ENCODE measurements around the gene NTN1. TPM values are rescaled to one million over a fixed set of nuclear protein-coding genes. Genes with fewer than 3 reads are reported as not detected.

The NTN1 gene
- total and polyA plus RNA-seq, 3 donors from 2014 or later: 4.8 to 8.8 (median 7.6) TPM

DNA sequence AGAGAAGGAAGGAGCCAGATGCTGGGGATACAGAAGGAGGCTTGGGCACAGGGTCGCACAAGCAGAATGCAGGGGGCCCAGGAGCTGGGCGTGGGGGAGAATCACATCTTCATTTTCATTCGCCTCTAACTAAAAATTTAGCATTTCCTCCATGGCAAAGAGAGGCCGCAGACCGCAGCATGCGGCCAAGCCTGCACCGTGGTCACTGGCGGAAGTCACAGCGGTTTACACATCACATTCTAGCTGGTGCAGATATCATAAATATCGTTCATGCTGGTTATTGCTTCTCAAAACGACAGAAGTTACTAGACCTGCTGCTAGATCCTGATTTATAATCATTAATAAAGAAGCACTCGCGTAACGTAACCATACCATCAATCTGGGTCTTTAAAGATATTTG, 162.0 kb downstream of the NTN1 start:
- 84 to 86% methylated on average over 11 to 14 of the region's 14 CpGs for WGBS, 2 donors
- H3K36me3 ChIP-seq (ENCODE audit: low read depth, missing control alignments): no peaks in the 10 kb centered on the region
- intact Hi-C loops (cut with DNase I; ENCODE audit: low total_unique reads): no loop called here
- no peak for TF ChIP-seq POLR2A (IDR thresholded peaks at IDR 0.05)
- TF ChIP-seq, protein P1, sequence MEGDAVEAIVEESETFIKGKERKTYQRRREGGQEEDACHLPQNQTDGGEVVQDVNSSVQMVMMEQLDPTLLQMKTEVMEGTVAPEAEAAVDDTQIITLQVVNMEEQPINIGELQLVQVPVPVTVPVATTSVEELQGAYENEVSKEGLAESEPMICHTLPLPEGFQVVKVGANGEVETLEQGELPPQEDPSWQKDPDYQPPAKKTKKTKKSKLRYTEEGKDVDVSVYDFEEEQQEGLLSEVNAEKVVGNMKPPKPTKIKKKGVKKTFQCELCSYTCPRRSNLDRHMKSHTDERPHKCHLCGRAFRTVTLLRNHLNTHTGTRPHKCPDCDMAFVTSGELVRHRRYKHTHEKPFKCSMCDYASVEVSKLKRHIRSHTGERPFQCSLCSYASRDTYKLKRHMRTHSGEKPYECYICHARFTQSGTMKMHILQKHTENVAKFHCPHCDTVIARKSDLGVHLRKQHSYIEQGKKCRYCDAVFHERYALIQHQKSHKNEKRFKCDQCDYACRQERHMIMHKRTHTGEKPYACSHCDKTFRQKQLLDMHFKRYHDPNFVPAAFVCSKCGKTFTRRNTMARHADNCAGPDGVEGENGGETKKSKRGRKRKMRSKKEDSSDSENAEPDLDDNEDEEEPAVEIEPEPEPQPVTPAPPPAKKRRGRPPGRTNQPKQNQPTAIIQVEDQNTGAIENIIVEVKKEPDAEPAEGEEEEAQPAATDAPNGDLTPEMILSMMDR (IDR thresholded peaks at IDR 0.05): no peak
- no peaks in the 10 kb centered on the region for H3K9me3 ChIP-seq
- no peaks in the 10 kb centered on the region for H3K4me1 ChIP-seq
- H3K27ac ChIP-seq: no peak overlapping the region
- H3K4me3 ChIP-seq: no peak overlapping the region
- H3K27me3 ChIP-seq: no peaks in the 10 kb centered on the region
- no peak for DNase-seq

DNA sequence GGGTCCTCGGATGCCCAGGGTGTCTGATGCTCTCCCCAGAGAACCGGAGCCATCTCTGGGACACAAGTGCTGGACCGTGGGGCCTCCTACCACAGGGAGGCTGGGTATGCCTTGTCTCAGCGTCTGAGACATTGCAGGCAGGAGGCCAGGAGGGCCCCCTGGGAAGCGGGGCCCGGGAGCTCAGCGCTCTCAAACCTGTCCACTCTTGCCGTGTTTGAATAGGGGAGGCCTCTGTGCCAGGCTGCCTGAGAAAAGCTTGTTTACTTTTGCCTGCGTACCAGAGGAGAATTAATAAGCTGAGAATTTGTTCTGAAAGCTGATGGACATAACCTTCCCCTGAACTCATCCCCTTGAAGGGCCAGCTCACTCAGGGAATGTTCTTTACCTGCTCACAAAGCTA, 163.8 kb downstream of the NTN1 start:
- Histone ChIP-seq H3K27ac (no peak overlapping the region), H3K4me1 (no peaks in the 10 kb centered on the region), H3K27me3 (no peaks in the 10 kb centered on the region), H3K9me3 (no peaks in the 10 kb centered on the region), H3K36me3 (ENCODE audit: low read depth, missing control alignments) (no peaks in the 10 kb centered on the region), H3K4me3 (no peak overlapping the region)
- DNase-seq: no peak
- TF ChIP-seq, protein P1 (IDR thresholded peaks at IDR 0.05): no peak
- no peak for TF ChIP-seq POLR2A (IDR thresholded peaks at IDR 0.05)
- intact Hi-C loops (cut with DNase I; ENCODE audit: low total_unique reads): no loop called here
- 71 to 80% methylated on average over 1 to 9 of the region's 9 CpGs for WGBS, 2 donors

DNA sequence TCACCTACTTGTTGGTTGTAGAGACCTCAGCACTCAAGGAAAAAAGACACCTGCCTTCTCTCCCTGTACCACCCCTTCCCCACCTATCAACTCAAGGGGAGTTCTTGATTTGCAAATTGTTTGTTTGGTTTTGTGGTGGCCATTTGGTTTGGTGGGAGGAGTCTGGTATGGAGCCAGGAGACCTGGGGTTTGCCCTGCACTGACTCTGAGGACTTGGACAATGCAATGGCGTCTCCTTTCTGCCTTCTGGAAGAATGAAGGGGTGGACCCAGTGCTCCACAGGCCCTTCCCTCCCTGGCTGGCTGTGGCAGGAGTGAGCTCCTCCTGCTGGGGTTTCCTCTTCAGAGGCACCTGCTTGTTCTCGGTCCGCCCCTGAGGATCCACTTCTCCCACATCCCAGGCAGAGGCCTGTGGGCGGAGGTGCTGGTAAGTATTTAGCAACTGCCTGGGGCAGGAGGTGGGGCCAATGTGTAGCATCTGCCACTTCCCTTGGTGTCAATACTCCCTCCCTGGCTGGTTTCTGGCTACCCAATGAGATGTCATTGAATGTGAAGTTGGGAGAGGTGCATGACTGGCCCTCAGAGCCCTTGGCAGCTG, 164.5 kb downstream of the NTN1 start:
- no peaks in the 10 kb centered on the region for H3K9me3 ChIP-seq
- no peaks in the 10 kb centered on the region for H3K27me3 ChIP-seq
- H3K4me3 ChIP-seq: no peak overlapping the region
- intact Hi-C loops (cut with DNase I; ENCODE audit: low total_unique reads): no loop called here
- no peak for DNase-seq
- no peaks in the 10 kb centered on the region for H3K36me3 ChIP-seq (ENCODE audit: low read depth, missing control alignments)
- no peaks in the 10 kb centered on the region for H3K4me1 ChIP-seq
- H3K27ac ChIP-seq: no peak overlapping the region
- TF ChIP-seq, protein P1 (IDR thresholded peaks at IDR 0.05): no peak
- 89% methylated on average over 4 of the region's 4 CpGs; no CpG with 5 or more reads in 1 of the 2 donors for WGBS, 2 donors

DNA sequence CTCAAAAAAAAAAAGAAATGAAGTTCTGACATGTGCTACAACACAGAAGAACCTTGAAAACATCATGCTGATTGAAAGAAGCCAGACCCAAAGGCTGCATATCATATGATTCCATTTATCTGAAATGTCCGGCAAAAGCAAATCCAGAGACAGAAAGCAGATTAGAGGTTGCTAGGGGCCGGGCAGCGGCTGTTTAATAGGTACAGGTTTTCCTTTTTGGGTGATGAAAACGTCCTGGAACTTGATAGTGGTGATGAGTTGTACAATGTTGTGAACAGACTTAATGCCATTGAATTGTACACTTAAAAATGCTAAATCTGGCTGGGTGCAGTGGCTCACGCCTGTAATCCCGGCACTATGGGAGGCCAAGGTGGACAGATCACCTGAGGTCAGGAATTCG, 166.5 kb downstream of the NTN1 start:
- Histone ChIP-seq H3K4me1 (no peaks in the 10 kb centered on the region), H3K27ac (no peak overlapping the region), H3K9me3 (no peaks in the 10 kb centered on the region), H3K4me3 (no peak overlapping the region), H3K27me3 (no peaks in the 10 kb centered on the region), H3K36me3 (ENCODE audit: low read depth, missing control alignments) (no peaks in the 10 kb centered on the region)
- intact Hi-C loops (cut with DNase I; ENCODE audit: low total_unique reads): no loop called here
- no peak for TF ChIP-seq POLR2A (IDR thresholded peaks at IDR 0.05)
- TF ChIP-seq, protein P1 (IDR thresholded peaks at IDR 0.05): no peak
- 77 to 85% methylated on average over 7 of the region's 7 CpGs for WGBS, 2 donors
- DNase-seq: no peak

DNA sequence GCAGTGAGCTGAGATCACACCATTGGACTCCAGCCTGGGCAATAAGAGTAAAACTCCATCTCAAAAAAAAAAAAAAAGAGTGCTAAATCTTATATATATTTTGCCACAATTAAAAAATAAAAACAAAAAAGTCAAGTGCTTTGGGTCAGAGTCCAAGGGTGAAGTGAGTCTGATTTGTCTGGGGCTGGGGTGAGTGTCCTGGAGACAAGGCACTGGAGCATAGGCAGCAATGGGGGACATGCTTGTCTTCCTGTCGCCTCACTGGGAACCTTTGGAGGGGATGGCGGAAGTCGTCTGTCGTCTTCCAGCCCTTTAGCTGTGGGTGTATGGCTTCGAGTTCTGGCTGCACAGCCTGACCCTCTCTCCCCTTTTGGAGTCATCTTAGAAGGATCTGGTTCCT, 167.1 kb downstream of the NTN1 start:
- DNase-seq: no peak
- intact Hi-C loops (cut with DNase I; ENCODE audit: low total_unique reads): no loop called here
- WGBS, 2 donors: 86 to 92% methylated on average over 5 of the region's 5 CpGs
- TF ChIP-seq, protein P1 (IDR thresholded peaks at IDR 0.05): no peak
- H3K4me1 ChIP-seq: no peaks in the 10 kb centered on the region
- no peak overlapping the region for H3K4me3 ChIP-seq
- H3K27ac ChIP-seq: no peak overlapping the region
- H3K27me3 ChIP-seq: no peaks in the 10 kb centered on the region
- H3K36me3 ChIP-seq (ENCODE audit: low read depth, missing control alignments): no peaks in the 10 kb centered on the region
- no peaks in the 10 kb centered on the region for H3K9me3 ChIP-seq

All from testis (tissue), 3 donors.